Adrenal gland (tissue), 12 donors: ENCODE data around the gene TRIL. TPM values are rescaled to one million over a fixed set of nuclear protein-coding genes. Genes with fewer than 3 reads are reported as not detected.

Experiments used
- DNase-seq, 7 donors: peaks; one replicate each; pipeline ENCODE4 v3.0.0-alpha.2; 2019 to 2020
- H3K27ac ChIP-seq, 5 donors: fragments of 200-600 bp; sonication (generic) in 4 of 5; 1 replicate in 3 of 5; 2 replicates in 2 of 5; pipeline versions ENCODE4 v1.5.1 to v1.8.0; 2016 to 2020; ENCODE audit warnings: mild to moderate bottlenecking in 1 of 5
- H3K27me3 ChIP-seq: fragments of 200-600 bp; 2 replicates; pipeline ENCODE4 v1.8.0; 2021
- H3K36me3 ChIP-seq, 2 donors: fragments of 200-600 bp; replicated peaks in 1 of 2; 1 replicate in 1 of 2; 2 replicates in 1 of 2; pipeline versions ENCODE4 v1.5.1 to v1.8.0; 2018 to 2022
- H3K4me1 ChIP-seq, 2 donors: fragments of 200-600 bp; replicated peaks in 1 of 2; 1 replicate in 1 of 2; 2 replicates in 1 of 2; pipeline versions ENCODE4 v1.5.1 to v1.8.0; 2018 to 2021
- H3K4me3 ChIP-seq, 4 donors: fragments of 200-600 bp; sonication (generic) in 3 of 4; one replicate each; pipeline ENCODE4 v1.5.1; 2016 to 2018
- H3K9me3 ChIP-seq, 3 donors: fragments of 200-600 bp; sonication (generic) in 1 of 3; replicated peaks in 1 of 3; 1 replicate in 2 of 3; 2 replicates in 1 of 3; pipeline versions ENCODE4 v1.5.1 to v1.8.0; 2016 to 2021
- CTCF ChIP-seq, 6 experiments: fragments of 450-650 bp in 4 of 6; fragments of 200-600 bp in 2 of 6; sonication (generic) in 1 of 6; IDR thresholded peaks; 1 replicate in 5 of 6; 2 replicates in 1 of 6; pipeline versions ENCODE4 v1.5.1 to v1.8.0; 2016 to 2021; ENCODE audit warnings: antibody characterized with exemption in 6 of 6, mild to moderate bottlenecking in 2 of 6, moderate library complexity in 1 of 6
- POLR2A ChIP-seq, 2 donors: fragments of 450-650 bp; IDR thresholded peaks; one replicate each; pipeline ENCODE4 v1.6.1; 2017; ENCODE audit warnings: antibody characterized with exemption in 2 of 2, mild to moderate bottlenecking in 2 of 2, moderate library complexity in 1 of 2
- WGBS, 4 donors: extraction: QIAGEN DNeasy Blood & Tissue Kit in 2 of 4; methylation state at CpG; one replicate each; pipeline versions ENCODE4 v1.1.5 to v1.1.7; 2013 to 2017; 5-methylcytosine and 5-hydroxymethylcytosine counted together
- intact Hi-C, 2 donors: fragments of 100-400 bp; cut with DNase I; formaldehyde crosslinking; loops; one replicate each; pipeline versions ENCODE4 v1.14.1 to v1.15.0; 2022 to 2023
- polyA plus RNA-seq, 3 donors: library from polyadenylated mRNA; stranded (reverse); fragments of 200-250 nt in 2 of 3; fragments of 350-450 nt in 1 of 3; fragmentation: Illumina TruSeq in 1 of 3; extraction: RNeasy Lipid Tissue Mini Kit (QIAGEN cat#74804) in 1 of 3; gene quantifications; one replicate each; pipeline ENCODE4 v1.2.3, GENCODE V29; 2013 to 2014
- total RNA-seq, 9 donors: library from RNA; depleted of rRNA in 4 of 9; stranded (reverse); fragments of >200 nt in 4 of 9; fragments of 120-200 nt in 1 of 9; fragmentation: NEBNext Ultra II Directional in 1 of 9; extraction: Animal tissue kit (Norgen Biotek cat#: 25700) in 1 of 9; gene quantifications; one replicate each; pipeline versions ENCODE4 v1.1.0 to v1.2.4, GENCODE V29; 2013 to 2023
- donor health status: healthy with polysubstance abuse.
- donor health status: Bipolar disorder and iron deficiency.
- donor health status: DM: yes; HTN: yes; CAD: no.
- donor health status: DM: no; HTN: no; CAD: no.
- donor health status: DM: no; HTN: no; CAD: no.
- donor health status: DM: yes; HTN: yes; CAD: no.

Gene TRIL
- total and polyA plus RNA-seq, 12 donors, result 1.3 to 17.1 (median 5.1) TPM

DNA sequence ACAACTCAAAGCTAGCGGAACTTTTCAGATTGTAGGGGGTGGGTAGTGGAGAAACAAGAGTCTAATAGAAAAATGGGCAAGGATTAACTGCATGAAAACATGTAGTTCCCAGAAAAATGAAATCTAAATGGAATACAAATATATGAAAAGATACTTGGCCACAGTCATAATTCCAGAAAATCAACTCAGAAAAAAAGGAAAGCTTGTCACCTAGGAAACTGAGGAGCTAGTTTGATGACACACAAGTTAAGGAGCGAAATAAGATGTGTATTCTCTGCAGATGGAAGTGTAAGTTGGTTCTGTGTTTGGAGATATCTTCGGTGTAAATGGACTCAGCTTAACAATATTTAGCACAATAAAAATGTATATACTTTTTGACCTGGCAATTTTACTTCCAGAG, 52.7 kb downstream of the TRIL start:
- DNase-seq, result no peak
- WGBS, 4 donors, result 88 to 97% (median 93%) methylated on average over 3 of the region's 3 CpGs
- Histone ChIP-seq H3K27ac (no peak overlapping the region), H3K9me3 (no peaks in the 10 kb centered on the region), H3K4me3 (no peak overlapping the region), H3K4me1 (peaks cover 0 to 10% of the 10 kb centered on the region in 2 donors), H3K36me3 (no peaks in the 10 kb centered on the region), H3K27me3 (no peaks in the 10 kb centered on the region)
- TF ChIP-seq CTCF (IDR thresholded peaks at IDR 0.05), result no peak
- TF ChIP-seq POLR2A (IDR thresholded peaks at IDR 0.05), result no peak
- intact Hi-C loops, result no loop called here

DNA sequence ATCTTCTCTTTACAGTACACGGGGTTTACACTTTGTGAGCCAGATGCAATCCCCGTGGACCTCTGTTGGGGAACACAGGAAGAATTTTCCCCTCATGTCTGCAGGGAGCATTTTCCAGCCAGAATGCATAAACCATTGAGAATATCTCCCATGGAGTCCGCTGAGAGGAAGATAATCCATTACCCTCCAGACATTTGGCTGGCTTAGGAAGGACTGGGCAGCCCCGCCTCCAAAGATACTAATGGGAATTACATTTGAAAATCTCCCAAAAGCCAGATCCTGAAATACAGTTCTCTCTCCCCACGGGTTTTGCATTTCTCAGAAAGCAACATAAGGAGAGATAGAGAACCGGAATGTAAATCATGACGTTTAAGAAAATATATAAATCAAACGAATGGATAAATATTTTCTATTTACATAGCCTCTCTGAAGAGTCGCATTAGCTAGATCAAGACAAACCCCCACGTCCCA, 53.5 kb downstream of the TRIL start:
- intact Hi-C loops, result no loop called here
- DNase-seq, result no peak
- no peaks in the 10 kb centered on the region for H3K27me3 ChIP-seq
- H3K27ac ChIP-seq, result peak overlapping the region in 1 of 5 donors; percentile 42
- no peak for TF ChIP-seq CTCF (IDR thresholded peaks at IDR 0.05)
- no peak for TF ChIP-seq POLR2A (IDR thresholded peaks at IDR 0.05)
- H3K36me3 ChIP-seq, result no peaks in the 10 kb centered on the region
- peak overlapping the region in 1 of 4 donors; percentile 40 for H3K4me3 ChIP-seq
- H3K4me1 ChIP-seq, result peaks cover 0 to 10% of the 10 kb centered on the region in 2 donors
- 46 to 60% (median 54%) methylated on average over 10 of the region's 10 CpGs for WGBS, 4 donors
- H3K9me3 ChIP-seq, result no peaks in the 10 kb centered on the region

DNA sequence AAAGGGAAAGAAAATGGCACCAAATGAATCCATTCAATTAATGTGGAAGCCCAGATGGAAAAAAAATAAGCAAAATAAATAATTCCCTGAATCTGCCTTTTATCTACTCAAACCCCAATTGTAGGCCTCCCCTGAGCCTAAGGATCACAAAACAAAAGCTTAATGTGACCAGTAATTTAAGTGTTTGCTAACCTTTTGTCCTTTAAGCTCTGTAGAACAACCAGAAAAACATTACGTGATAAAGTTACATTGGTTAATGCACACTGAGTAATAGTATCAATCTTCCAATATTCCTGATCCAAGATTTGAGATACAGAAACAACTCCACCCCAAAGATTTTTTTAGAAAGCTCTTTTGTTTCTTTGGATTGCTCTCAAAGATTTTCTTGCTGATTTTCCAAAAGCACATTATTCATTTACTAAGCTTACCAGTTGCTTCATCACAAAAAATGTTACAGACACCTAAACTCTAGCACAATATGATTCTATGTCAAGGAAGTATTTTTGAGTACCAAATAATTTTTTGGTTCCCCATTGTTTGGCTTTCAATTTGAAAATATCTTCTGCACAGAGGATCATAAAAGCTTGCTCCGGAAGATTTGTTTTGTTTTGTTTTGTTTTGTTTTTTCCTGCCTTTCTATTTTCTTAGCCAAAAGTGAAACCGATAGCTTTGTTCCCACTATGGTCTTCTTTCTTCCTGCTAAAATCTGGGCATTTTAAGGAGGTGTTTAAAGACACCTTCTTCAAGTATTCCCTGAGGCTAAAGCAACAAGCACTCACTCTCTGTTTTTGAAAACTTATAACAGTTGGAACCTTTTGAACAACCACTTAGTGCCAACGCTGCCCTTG, 54.2 kb downstream of the TRIL start:
- Histone ChIP-seq H3K4me3 (peak overlapping the region in 1 of 4 donors; percentile 40), H3K4me1 (peaks cover 0 to 10% of the 10 kb centered on the region in 2 donors), H3K36me3 (no peaks in the 10 kb centered on the region), H3K27ac (peak overlapping the region in 1 of 5 donors; percentile 42), H3K9me3 (no peaks in the 10 kb centered on the region), H3K27me3 (no peaks in the 10 kb centered on the region)
- DNase-seq, result no peak
- WGBS, 4 donors, result 38 to 50% (median 45%) methylated on average over 4 of the region's 4 CpGs
- no peak for TF ChIP-seq POLR2A (IDR thresholded peaks at IDR 0.05)
- no peak for TF ChIP-seq CTCF (IDR thresholded peaks at IDR 0.05)
- intact Hi-C loops, result no loop called here

Other genes with a start within 250 kb of the TRIL start
- gene CPVL, start 188.2 kb upstream of the TRIL start, total RNA-seq, result 10 to 100 TPM in 8 of 9 donors, 1 to 10 TPM in 1; 3.2 to 61.7 (median 36.0) TPM
- 10 to 100 TPM in 2 of 3 donors, 1 to 10 TPM in 1; 8.1 to 15.2 (median 10.3) TPM for gene CPVL, start 188.2 kb upstream of the TRIL start, polyA plus RNA-seq
- gene CHN2, start 236.4 kb upstream of the TRIL start, total RNA-seq, result 10 to 100 TPM in 6 of 9 donors, 1 to 10 TPM in 3; 2.7 to 35.4 (median 14.5) TPM
- gene CHN2, start 236.4 kb upstream of the TRIL start, polyA plus RNA-seq, result 1 to 10 TPM; 5.2 to 9.5 (median 6.8) TPM